ENCODE measurements around the gene MAML1. TPM values are rescaled to one million over a fixed set of nuclear protein-coding genes. Genes with fewer than 3 reads are reported as not detected.

MAML1 gene
- total and polyA plus RNA-seq, 7 experiments from 2014 or later: 3.5 to 51.2 (median 33.4) TPM

GRCh38 chr5:179800696-179801201 is 68.1 kb downstream of the MAML1 start:
- POLR2A ChIA-PET: interaction anchor here (0.6 to 1.3 kb wide), 2 partner anchors 19 to 37 kb away, joined by 3 read pairs; no protein-coding TSS in a partner anchor
- CTCF ChIA-PET: interaction anchor here (0.5 kb wide), 1 partner anchor 64 kb away, joined by 3 read pairs; no protein-coding TSS in a partner anchor
- Mint-ChIP-seq H3K4me3 (no peak overlapping the region), H3K9me3 (peaks cover 0 to 4% (median 0%) of the 10 kb centered on the region in 11 donors), H3K4me1 (peaks cover 34 to 43% (median 36%) of the 10 kb centered on the region in 7 donors), H3K36me3 (peaks cover 0 to 9% (median 3%) of the 10 kb centered on the region in 5 donors), H3K27me3 (no peaks in the 10 kb centered on the region), H3K27ac (no peak overlapping the region)
- H3K4me1 ChIP-seq (ENCODE audit: control insufficient read depth in 2 of 2, insufficient read depth in 2 of 2, low read length in 2 of 2): peaks cover 26 to 31% of the 10 kb centered on the region in 2 donors
- DNase-seq (no peak), ATAC-seq (no peak)
- intact Hi-C loops (cut with micrococcal nuclease): loop anchor here (1.0 to 5.0 kb wide), 2 partner anchors 272 to 290 kb away; partner anchors contain the start of gene RNF130 (in 2 of the 2)
- H3K27ac ChIP-seq (ENCODE audit: low read depth, low read length): no peak overlapping the region
- no peak overlapping the region for H3K4me3 ChIP-seq (ENCODE audit: low read length)
- peaks cover 0 to 21% (median 0%) of the 10 kb centered on the region in 3 experiments for H3K36me3 ChIP-seq (ENCODE audit: control insufficient read depth in 2 of 3, insufficient read depth in 3 of 3, low read length in 3 of 3)
- H3K9me3 ChIP-seq (ENCODE audit: control insufficient read depth in 2 of 3, low read length in 3 of 3): no peaks in the 10 kb centered on the region
- H3K27me3 ChIP-seq (ENCODE audit: control insufficient read depth in 2 of 2, insufficient read depth in 2 of 2, low read length in 2 of 2): no peaks in the 10 kb centered on the region

- Mint-ChIP-seq H3K9me3 (peaks cover 0 to 4% (median 0%) of the 10 kb centered on the region in 11 donors), H3K4me1 (peaks cover 34 to 43% (median 36%) of the 10 kb centered on the region in 7 donors), H3K36me3 (peaks cover 0 to 9% (median 3%) of the 10 kb centered on the region in 5 donors), H3K27me3 (no peaks in the 10 kb centered on the region), H3K27ac (peak overlapping the region in 8 of 9 donors; percentile 16 to 88 (median 70)), H3K4me3 (peak overlapping the region in 7 of 10 donors; percentile 18 to 76 (median 45))
- CTCF ChIA-PET: interaction anchor here (0.5 to 2.2 kb wide), 17 partner anchors 14 to 1388 kb away, joined by 3 to 10 read pairs (median 4); partner anchors contain the start of genes SQSTM1 and TBC1D9B
- DNase-seq (peak; percentile 69 to 82 (median 80)), ATAC-seq (peak; percentile 75)
- Histone ChIP-seq H3K27ac (ENCODE audit: low read depth, low read length) (no peak overlapping the region), H3K4me1 (ENCODE audit: control insufficient read depth in 2 of 2, insufficient read depth in 2 of 2, low read length in 2 of 2) (peaks cover 24 to 27% of the 10 kb centered on the region in 2 donors), H3K27me3 (ENCODE audit: control insufficient read depth in 2 of 2, insufficient read depth in 2 of 2, low read length in 2 of 2) (no peaks in the 10 kb centered on the region), H3K9me3 (ENCODE audit: control insufficient read depth in 2 of 3, low read length in 3 of 3) (no peaks in the 10 kb centered on the region), H3K36me3 (ENCODE audit: control insufficient read depth in 2 of 3, insufficient read depth in 3 of 3, low read length in 3 of 3) (peaks cover 0 to 24% (median 0%) of the 10 kb centered on the region in 3 experiments), H3K4me3 (ENCODE audit: low read length) (no peak overlapping the region)
- intact Hi-C loops (cut with micrococcal nuclease): loop anchor here (1.0 to 5.0 kb wide), 7 partner anchors 19 to 289 kb away; partner anchors contain the start of genes MRNIP (in 2 of the 2), RNF130 (in 2 of the 2), TBC1D9B (in 2 of the 2) and SQSTM1 (in 1 of the 2)
- POLR2A ChIA-PET: interaction anchor here (0.5 to 7.9 kb wide), 10 partner anchors 18 to 107 kb away, joined by 3 to 136 read pairs (median 4); partner anchors contain the start of genes MRNIP and SQSTM1
These were observed 68.9 kb downstream of the MAML1 start for GRCh38 chr5:179801304-179802206.

GRCh38 chr5:179802207-179802883 is 69.7 kb downstream of the MAML1 start:
- H3K27me3 ChIP-seq (ENCODE audit: control insufficient read depth in 2 of 2, insufficient read depth in 2 of 2, low read length in 2 of 2): no peaks in the 10 kb centered on the region
- Mint-ChIP-seq H3K9me3 (no peaks in the 10 kb centered on the region), H3K4me3 (peak overlapping the region in 4 of 10 donors; percentile 18 to 38 (median 26)), H3K27me3 (no peaks in the 10 kb centered on the region), H3K27ac (peak overlapping the region in 7 of 9 donors; percentile 16 to 88 (median 60)), H3K36me3 (peaks cover 0 to 9% (median 3%) of the 10 kb centered on the region in 5 donors), H3K4me1 (peaks cover 28 to 37% (median 32%) of the 10 kb centered on the region in 7 donors)
- ATAC-seq (no peak), DNase-seq (no peak)
- H3K27ac ChIP-seq (ENCODE audit: low read depth, low read length): no peak overlapping the region
- CTCF ChIA-PET: interaction anchor here (0.5 to 2.2 kb wide), 16 partner anchors 15 to 285 kb away, joined by 3 to 10 read pairs (median 4); partner anchors contain the start of genes SQSTM1 and TBC1D9B
- H3K9me3 ChIP-seq (ENCODE audit: control insufficient read depth in 2 of 3, low read length in 3 of 3): no peaks in the 10 kb centered on the region
- POLR2A ChIA-PET: interaction anchor here (0.5 to 7.9 kb wide), 9 partner anchors 8 to 106 kb away, joined by 3 to 136 read pairs (median 4); partner anchors contain the start of genes MRNIP and SQSTM1
- H3K4me1 ChIP-seq (ENCODE audit: control insufficient read depth in 2 of 2, insufficient read depth in 2 of 2, low read length in 2 of 2): peaks cover 19 to 26% of the 10 kb centered on the region in 2 donors
- H3K36me3 ChIP-seq (ENCODE audit: control insufficient read depth in 2 of 3, insufficient read depth in 3 of 3, low read length in 3 of 3): peaks cover 0 to 24% (median 0%) of the 10 kb centered on the region in 3 experiments
- intact Hi-C loops (cut with micrococcal nuclease): loop anchor here (1.0 to 5.0 kb wide), 7 partner anchors 18 to 288 kb away; partner anchors contain the start of genes MRNIP (in 2 of the 2), RNF130 (in 2 of the 2), TBC1D9B (in 2 of the 2) and SQSTM1 (in 1 of the 2)
- no peak overlapping the region for H3K4me3 ChIP-seq (ENCODE audit: low read length)

GRCh38 chr5:179802950-179803562 is 70.4 kb downstream of the MAML1 start:
- Histone ChIP-seq H3K27ac (ENCODE audit: low read depth, low read length) (peak overlapping the region; percentile 47), H3K36me3 (ENCODE audit: control insufficient read depth in 2 of 3, insufficient read depth in 3 of 3, low read length in 3 of 3) (peaks cover 0 to 23% (median 0%) of the 10 kb centered on the region in 3 experiments), H3K9me3 (ENCODE audit: control insufficient read depth in 2 of 3, low read length in 3 of 3) (no peaks in the 10 kb centered on the region), H3K4me1 (ENCODE audit: control insufficient read depth in 2 of 2, insufficient read depth in 2 of 2, low read length in 2 of 2) (peaks cover 19 to 26% of the 10 kb centered on the region in 2 donors), H3K4me3 (ENCODE audit: low read length) (no peak overlapping the region), H3K27me3 (ENCODE audit: control insufficient read depth in 2 of 2, insufficient read depth in 2 of 2, low read length in 2 of 2) (no peaks in the 10 kb centered on the region)
- CTCF ChIA-PET: interaction anchor here (0.6 to 2.2 kb wide), 8 partner anchors 17 to 285 kb away, joined by 3 to 10 read pairs (median 5); partner anchors contain the start of genes SQSTM1 and TBC1D9B
- Mint-ChIP-seq H3K27ac (peak overlapping the region in 8 of 9 donors; percentile 14 to 88 (median 54)), H3K9me3 (no peaks in the 10 kb centered on the region), H3K27me3 (no peaks in the 10 kb centered on the region), H3K4me3 (peak overlapping the region in 5 of 10 donors; percentile 10 to 87 (median 76)), H3K36me3 (peaks cover 0 to 7% (median 3%) of the 10 kb centered on the region in 5 donors), H3K4me1 (peaks cover 30 to 38% (median 33%) of the 10 kb centered on the region in 7 donors)
- ATAC-seq (no peak), DNase-seq (no peak)
- intact Hi-C loops (cut with micrococcal nuclease): loop anchor here (1.0 to 5.0 kb wide), 7 partner anchors 17 to 287 kb away; partner anchors contain the start of genes MRNIP (in 2 of the 2), RNF130 (in 2 of the 2), TBC1D9B (in 2 of the 2) and SQSTM1 (in 1 of the 2)
- POLR2A ChIA-PET: interaction anchor here (0.6 to 7.9 kb wide), 9 partner anchors 8 to 251 kb away, joined by 3 to 136 read pairs (median 4); partner anchors contain the start of genes HNRNPH1 and SQSTM1

Data from naive thymus-derived CD4-positive, alpha-beta T cell (primary cell).